ENCODE data around the gene GRB10.

Gene GRB10

GRCh38 chr7:50653126-50653864 lies 129.4 kb downstream of the GRB10 start:
- no peak for DNase-seq (ENCODE audit: low read depth)

- DNase-seq (ENCODE audit: low read depth), result no peak
Measured at GRCh38 chr7:50652400-50653125, 130.1 kb downstream of the GRB10 start.

GRCh38 chr7:50651271-50651989 lies 131.3 kb downstream of the GRB10 start:
- DNase-seq (ENCODE audit: low read depth), result no peak

GRCh38 chr7:50650057-50650664 lies 132.5 kb downstream of the GRB10 start:
- no peak for DNase-seq (ENCODE audit: low read depth)

- DNase-seq (ENCODE audit: low read depth), result no peak
Measured at GRCh38 chr7:50649259-50649885, 133.3 kb downstream of the GRB10 start.

GRCh38 chr7:50648570-50649169 lies 134.0 kb downstream of the GRB10 start:
- no peak for DNase-seq (ENCODE audit: low read depth)

- DNase-seq (ENCODE audit: low read depth), result no peak
Measured at GRCh38 chr7:50648076-50648475, 134.6 kb downstream of the GRB10 start.

GRCh38 chr7:50647286-50647980 lies 135.3 kb downstream of the GRB10 start:
- DNase-seq (ENCODE audit: low read depth), result no peak

- no peak for DNase-seq (ENCODE audit: low read depth)
Measured at GRCh38 chr7:50646069-50646468, 136.6 kb downstream of the GRB10 start.

GRCh38 chr7:50645186-50645585 lies 137.5 kb downstream of the GRB10 start:
- DNase-seq (ENCODE audit: low read depth), result no peak

GRCh38 chr7:50644586-50644985 lies 138.1 kb downstream of the GRB10 start:
- no peak for DNase-seq (ENCODE audit: low read depth)

GRCh38 chr7:50644114-50644513 lies 138.6 kb downstream of the GRB10 start:
- no peak for DNase-seq (ENCODE audit: low read depth)

- DNase-seq (ENCODE audit: low read depth), result no peak
Measured at GRCh38 chr7:50641442-50642405, 141.0 kb downstream of the GRB10 start.

GRCh38 chr7:50640779-50641178 lies 141.9 kb downstream of the GRB10 start:
- no peak for DNase-seq (ENCODE audit: low read depth)

- DNase-seq (ENCODE audit: low read depth), result no peak
Measured at GRCh38 chr7:50640256-50640655, 142.4 kb downstream of the GRB10 start.

GRCh38 chr7:50637725-50638643 lies 144.7 kb downstream of the GRB10 start:
- no peak for DNase-seq (ENCODE audit: low read depth)

- DNase-seq (ENCODE audit: low read depth), result no peak
Measured at GRCh38 chr7:50634378-50634777, 148.3 kb downstream of the GRB10 start.

GRCh38 chr7:50633414-50633710 lies 149.3 kb downstream of the GRB10 start:
- no peak for DNase-seq (ENCODE audit: low read depth)

Measured in T-helper 22 cell (primary cell).